HepG2 (cell line): ENCODE measurements around the gene CEBPB. TPM values are rescaled to one million over a fixed set of nuclear protein-coding genes. Genes with fewer than 3 reads are reported as not detected.

Experiments used
- HDAC1 ChIP-seq: sonication (generic); formaldehyde crosslinking; IDR thresholded peaks from 2 replicates; pipeline ENCODE4 v1.5.1; 2020; ENCODE audit warnings: mild to moderate bottlenecking, missing genetic modification reagents
- HMGXB3 ChIP-seq: sonication (generic); formaldehyde crosslinking; IDR thresholded peaks from 2 replicates; pipeline ENCODE4 v1.4.0; 2020; ENCODE audit warnings: missing genetic modification reagents, borderline replicate concordance
- KDM6A ChIP-seq: IDR thresholded peaks from 2 replicates; pipeline ENCODE4 v1.6.1; 2016; ENCODE audit warnings: low read depth
- NFE2 ChIP-seq: sonication (generic); formaldehyde crosslinking; IDR thresholded peaks from 2 replicates; pipeline ENCODE4 v1.4.0; 2020; ENCODE audit warnings: missing genetic modification reagents
- NR2F1 ChIP-seq, 2 experiments: fragments of 450-650 bp in 1 of 2; formaldehyde crosslinking in 1 of 2; IDR thresholded peaks; 2 replicates each; pipeline versions ENCODE4 v1.5.0 to v1.6.1; 2016 to 2020; ENCODE audit warnings: mild to moderate bottlenecking in 1 of 2, missing compliant biosample characterization in 1 of 2, missing genetic modification reagents in 1 of 2, moderate library complexity in 1 of 2
- PBX2 ChIP-seq: IDR thresholded peaks from 2 replicates; pipeline ENCODE4 v1.6.1; 2016; ENCODE audit warnings: control low read depth
- PITX1 ChIP-seq: sonication (generic); formaldehyde crosslinking; IDR thresholded peaks from 2 replicates; pipeline ENCODE4 v1.5.1; 2020; ENCODE audit warnings: mild to moderate bottlenecking, missing genetic modification reagents
- RAD51 ChIP-seq: fragments of 450-650 bp; IDR thresholded peaks from 2 replicates; pipeline ENCODE4 v1.6.1; 2016; ENCODE audit warnings: borderline replicate concordance
- SAFB2 ChIP-seq: sonication (generic); formaldehyde crosslinking; IDR thresholded peaks from 2 replicates; pipeline ENCODE4 v1.5.1; 2020; ENCODE audit warnings: missing genetic modification reagents, low read depth, mild to moderate bottlenecking, borderline replicate concordance
- SETDB1 ChIP-seq: sonication (generic); formaldehyde crosslinking; IDR thresholded peaks from 2 replicates; pipeline ENCODE4 v1.5.1; 2020; ENCODE audit warnings: missing genetic modification reagents, mild to moderate bottlenecking, borderline replicate concordance
- TP53 ChIP-seq: sonication (generic); formaldehyde crosslinking; conservative IDR thresholded peaks from 2 replicates; pipeline ENCODE4 v1.4.0; 2020; ENCODE audit warnings: missing genetic modification reagents
- ZNF296 ChIP-seq: sonication (generic); formaldehyde crosslinking; conservative IDR thresholded peaks from 2 replicates; pipeline ENCODE4 v1.5.0; 2020; ENCODE audit warnings: mild to moderate bottlenecking, missing genetic modification reagents
- ZNF318 ChIP-seq: sonication (generic); formaldehyde crosslinking; IDR thresholded peaks from 2 replicates; pipeline ENCODE4 v1.4.0; 2020; ENCODE audit warnings: mild to moderate bottlenecking, missing genetic modification reagents
- ZNF724P ChIP-seq: sonication (generic); formaldehyde crosslinking; IDR thresholded peaks from 2 replicates; pipeline ENCODE4 v1.8.0; 2022; ENCODE audit warnings: missing genetic modification reagents, borderline replicate concordance
- ZNF841 ChIP-seq: sonication (generic); formaldehyde crosslinking; IDR thresholded peaks from 2 replicates; pipeline ENCODE4 v1.8.1; 2023; ENCODE audit warnings: missing genetic modification reagents, borderline replicate concordance
- polyA plus RNA-seq, 8 experiments: library from polyadenylated mRNA; depleted of rRNA in 3 of 8; stranded (reverse) in 7 of 8; unstranded in 1 of 8; fragments of >200 nt; fragmentation: Illumina TruSeq in 4 of 8; extraction: Trizol in 4 of 8; gene quantifications; 2 replicates each; pipeline versions ENCODE4 v1.2.1 to v1.2.3, GENCODE V29; 2011 to 2016; ENCODE audit warnings: low read depth in 4 of 8, missing spikeins in 1 of 8, mixed read lengths in 1 of 8; ENCODE audit not compliant: insufficient read depth in 1 of 8
- total RNA-seq, 5 experiments: library from RNA; depleted of rRNA; stranded (reverse); fragments of >200 nt; fragmentation: Illumina TruSeq; extraction: Trizol; gene quantifications; 2 replicates each; pipeline ENCODE4 v1.2.3, GENCODE V29; 2016; ENCODE audit warnings: low read depth in 1 of 5

CEBPB gene
- total and polyA plus RNA-seq, 2 of the 13 experiments (the other 11 are each of a cell fraction or from before 2014, with no cell fraction given): 18.5 to 28.2 TPM

- TF ChIP-seq ZNF296 (no peak), ZNF841 (CRISPR knock-in tag) (0 out of 2 replicates have a peak, but pooled peaks have one; percentile 72), HMGXB3 (CRISPR knock-in tag) (no peak), NR2F1 (CRISPR knock-in tag; IDR thresholded peaks at IDR 0.05) (peak; percentile 5 to 29; a peak in 2 of 4 replicates), KDM6A (CRISPR knock-in tag) (no peak), NFE2 (CRISPR knock-in tag) (peak; percentile 78; the same call in 1 of the 2 replicates), ZNF318 (CRISPR knock-in tag) (no peak), SETDB1 (no peak), ZNF724P (CRISPR knock-in tag) (peak; percentile 95), PBX2 (CRISPR knock-in tag) (no peak), SAFB2 (peak; percentile 87; the same call in 1 of the 2 replicates), TP53 (CRISPR knock-in tag) (no peak), HDAC1 (CRISPR knock-in tag) (no peak; the same call in 1 of the 2 replicates), RAD51 (no peak), PITX1 (CRISPR knock-in tag) (peak; percentile 10; the same call in 1 of the 2 replicates)
These were observed at the start of gene CEBPB (continued) for GRCh38 chr20:50190251-50191064.
